Suprapubic skin (tissue), 4 donors: ENCODE results near the gene CPEB4. TPM values are rescaled to one million over a fixed set of nuclear protein-coding genes. Genes with fewer than 3 reads are reported as not detected.

ENCODE experiments used
- DNase-seq, 2 donors: peaks; one replicate each; pipeline ENCODE4 v3.0.0-alpha.2; 2019; ENCODE audit warnings: low spot score in 2 of 2
- H3K27ac ChIP-seq: fragments of 200-600 bp; sonication (generic); one replicate; pipeline ENCODE4 v1.5.1; 2019
- H3K27me3 ChIP-seq: fragments of 200-600 bp; sonication (generic); one replicate; pipeline ENCODE4 v1.5.1; 2019
- H3K36me3 ChIP-seq: fragments of 200-600 bp; sonication (generic); one replicate; pipeline ENCODE4 v1.5.1; 2019
- H3K4me1 ChIP-seq: fragments of 200-600 bp; sonication (generic); one replicate; pipeline ENCODE4 v1.5.1; 2019
- H3K4me3 ChIP-seq: fragments of 200-600 bp; sonication (generic); one replicate; pipeline ENCODE4 v1.5.1; 2019; ENCODE audit warnings: mild to moderate bottlenecking
- H3K9me3 ChIP-seq: fragments of 200-600 bp; sonication (generic); one replicate; pipeline ENCODE4 v1.5.1; 2019
- CTCF ChIP-seq, 2 donors: fragments of 200-600 bp in 1 of 2; fragments of 450-650 bp in 1 of 2; sonication (generic) in 1 of 2; IDR thresholded peaks; one replicate each; pipeline ENCODE4 v1.5.1; 2016 to 2019; ENCODE audit warnings: antibody characterized with exemption in 2 of 2, mild to moderate bottlenecking in 1 of 2, moderate library complexity in 1 of 2
- EP300 ChIP-seq: sonication (generic); formaldehyde crosslinking; IDR thresholded peaks from one replicate; pipeline ENCODE4 v1.6.1; 2017; ENCODE audit warnings: antibody characterized with exemption
- POLR2A ChIP-seq, 2 donors: fragments of 450-650 bp; IDR thresholded peaks; one replicate each; pipeline ENCODE4 v1.6.1; 2017; ENCODE audit warnings: antibody characterized with exemption in 2 of 2, mild to moderate bottlenecking in 2 of 2, moderate library complexity in 2 of 2
- POLR2AphosphoS5 ChIP-seq, 3 donors: sonication (generic); formaldehyde crosslinking; IDR thresholded peaks; one replicate each; pipeline ENCODE4 v1.6.1; 2017; ENCODE audit warnings: antibody characterized with exemption in 3 of 3
- WGBS: methylation state at CpG from one replicate; pipeline ENCODE4 v1.1.5; 2018; 5-methylcytosine and 5-hydroxymethylcytosine counted together
- total RNA-seq, 4 donors: library from RNA; depleted of rRNA; stranded (reverse); fragments of >200 nt; gene quantifications; one replicate each; pipeline ENCODE4 v1.1.0, GENCODE V29; 2016

CPEB4 gene
- total RNA-seq, 4 donors from 2014 or later = 45.2 to 70.7 (median 52.5) TPM

- DNase-seq = no peak
- Histone ChIP-seq H3K4me3 (no peak overlapping the region), H3K9me3 (no peaks in the 10 kb centered on the region), H3K27ac (no peak overlapping the region), H3K27me3 (no peaks in the 10 kb centered on the region), H3K4me1 (no peaks in the 10 kb centered on the region), H3K36me3 (no peaks in the 10 kb centered on the region)
- TF ChIP-seq POLR2A (IDR thresholded peaks at IDR 0.05) (no peak), POLR2AphosphoS5 (IDR thresholded peaks at IDR 0.05) (no peak), EP300 (no peak), CTCF (IDR thresholded peaks at IDR 0.05) (no peak)
- 94% methylated on average over 3 of the region's 3 CpGs for WGBS
Observed at GRCh38 chr5:173843794-173844193, 44.4 kb upstream of the CPEB4 start.

DNA sequence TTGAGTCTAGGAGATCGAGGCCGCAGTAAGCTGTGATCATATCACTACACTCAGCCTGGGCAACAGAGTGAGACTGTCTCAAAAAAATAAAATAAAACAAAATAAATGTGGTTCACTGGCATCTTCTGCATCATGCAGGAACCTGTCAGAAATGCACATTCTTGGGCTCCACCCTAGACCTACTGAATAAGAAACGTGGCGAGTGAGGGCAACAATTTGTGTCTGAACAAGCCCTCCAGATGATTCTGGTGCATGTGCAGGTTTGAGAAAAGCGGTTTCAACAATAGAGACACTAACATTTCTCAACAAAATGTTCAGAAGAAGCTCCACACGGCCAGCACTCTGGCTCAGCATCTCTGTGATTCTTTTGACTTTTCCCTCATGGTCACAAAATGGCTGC lies 42.8 kb upstream of the CPEB4 start:
- Histone ChIP-seq H3K9me3 (no peaks in the 10 kb centered on the region), H3K27ac (no peak overlapping the region)
- 62% methylated on average over 6 of the region's 6 CpGs for WGBS

GRCh38 chr5:173846929-173847501 lies 41.1 kb upstream of the CPEB4 start:
- no peak for DNase-seq
- TF ChIP-seq CTCF (IDR thresholded peaks at IDR 0.05) (no peak), POLR2A (IDR thresholded peaks at IDR 0.05) (no peak)
- Histone ChIP-seq H3K4me1 (no peaks in the 10 kb centered on the region), H3K27ac (no peak overlapping the region), H3K4me3 (no peak overlapping the region), H3K9me3 (no peaks in the 10 kb centered on the region), H3K36me3 (no peaks in the 10 kb centered on the region), H3K27me3 (no peaks in the 10 kb centered on the region)
- 71% methylated on average over 1 of the region's 1 CpG for WGBS

More for the DNA sequence above, 42.8 kb upstream of the CPEB4 start:
- no peak for DNase-seq
- no peak for TF ChIP-seq POLR2AphosphoS5 (IDR thresholded peaks at IDR 0.05)
- no peak for TF ChIP-seq CTCF (IDR thresholded peaks at IDR 0.05)
- TF ChIP-seq POLR2A (IDR thresholded peaks at IDR 0.05) = no peak
- TF ChIP-seq EP300 = no peak
- Histone ChIP-seq H3K4me1 (no peaks in the 10 kb centered on the region), H3K27me3 (no peaks in the 10 kb centered on the region), H3K36me3 (no peaks in the 10 kb centered on the region), H3K4me3 (no peak overlapping the region)

- DNase-seq = no peak
- no peaks in the 10 kb centered on the region for H3K27me3 ChIP-seq
- no peak for TF ChIP-seq POLR2A (IDR thresholded peaks at IDR 0.05)
- no peak for TF ChIP-seq EP300
- TF ChIP-seq POLR2AphosphoS5 (IDR thresholded peaks at IDR 0.05) = no peak
- no peak for TF ChIP-seq CTCF (IDR thresholded peaks at IDR 0.05)
- H3K4me1 ChIP-seq = no peaks in the 10 kb centered on the region
- 88% methylated on average over 2 of the region's 2 CpGs for WGBS
- no peaks in the 10 kb centered on the region for H3K9me3 ChIP-seq
- no peak overlapping the region for H3K4me3 ChIP-seq
- no peak overlapping the region for H3K27ac ChIP-seq
- H3K36me3 ChIP-seq = no peaks in the 10 kb centered on the region
Observed at GRCh38 chr5:173848986-173849596, 39.1 kb upstream of the CPEB4 start.

DNA sequence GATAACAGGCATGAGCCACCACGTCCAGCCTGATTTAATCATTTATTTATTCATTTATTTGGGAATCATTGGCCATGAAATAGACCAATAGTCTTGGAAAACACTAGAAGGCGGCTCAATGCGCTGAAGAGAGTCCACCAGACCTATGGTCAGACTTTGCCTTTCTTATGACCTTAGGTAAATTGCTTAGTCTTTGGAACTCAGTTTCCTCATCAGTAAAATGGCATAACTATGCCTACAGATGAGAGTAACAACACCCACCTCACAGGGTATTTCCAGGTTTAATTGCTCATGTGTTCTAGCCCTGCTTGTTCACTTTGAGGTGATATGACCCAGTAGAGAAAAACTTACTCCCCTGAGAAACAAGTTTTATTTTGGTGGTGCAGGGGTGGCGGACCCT lies 38.2 kb upstream of the CPEB4 start:
- no peak overlapping the region for H3K27ac ChIP-seq
- H3K27me3 ChIP-seq = no peaks in the 10 kb centered on the region
- TF ChIP-seq CTCF (IDR thresholded peaks at IDR 0.05) (no peak), POLR2A (IDR thresholded peaks at IDR 0.05) (no peak), POLR2AphosphoS5 (IDR thresholded peaks at IDR 0.05) (no peak)
- H3K4me1 ChIP-seq = no peaks in the 10 kb centered on the region
- H3K4me3 ChIP-seq = no peak overlapping the region
- no peak for DNase-seq
- WGBS = 96% methylated on average over 4 of the region's 4 CpGs
- H3K9me3 ChIP-seq = no peaks in the 10 kb centered on the region
- H3K36me3 ChIP-seq = no peaks in the 10 kb centered on the region
